SK-N-SH (cell line): Measurements from ENCODE around the gene LINC00237. TPM values are rescaled to one million over a fixed set of nuclear protein-coding genes. Genes with fewer than 3 reads are reported as not detected.

ENCODE experiments used
- CTCF ChIA-PET: fragments of 300-600, 350-600 bp; formaldehyde crosslinking; extraction: SDS; loops from one replicate; lab custom pipeline; 2021; lab: Yijun Ruan, JAX
- POLR2A ChIA-PET: fragments of 350-600 bp; sonication (Branson Sonifier 250); formaldehyde crosslinking; extraction: SDS; loops from one replicate; lab custom pipeline; 2020; ENCODE audit warnings: antibody characterized with exemption, inconsistent platforms; lab: Yijun Ruan, JAX
- DNase-seq: peaks from one replicate; pipeline ENCODE4 v3.0.0; 2012
- H2AFZ ChIP-seq: fragments of 200-600 bp; sonication (generic); 2 replicates; pipeline ENCODE4 v1.8.1; 2016; ENCODE audit warnings: antibody characterized with exemption, mild to moderate bottlenecking, low read depth
- H3F3A ChIP-seq: fragments of 200-600 bp; sonication (generic); replicated peaks from 2 replicates; pipeline ENCODE3; 2016; ENCODE audit warnings: antibody characterized with exemption, mild to moderate bottlenecking; ENCODE audit not compliant: insufficient read depth
- H3K27ac ChIP-seq, 2 experiments: fragments of 200-500 bp in 1 of 2; fragments of 200-600 bp in 1 of 2; sonication (Bioruptor generic) in 1 of 2; sonication (generic), shearing (Covaris generic) in 1 of 2; 2 replicates each; pipeline versions ENCODE4 v1.5.1 to v1.6.1; 2014 to 2016; ENCODE audit warnings: low read depth in 2 of 2, inconsistent platforms in 1 of 2, low read length in 1 of 2, mild to moderate bottlenecking in 1 of 2, mixed read lengths in 1 of 2
- H3K27me3 ChIP-seq: fragments of 200-600 bp; sonication (generic), shearing (Covaris generic); 2 replicates; pipeline ENCODE4 v1.6.1; 2016; ENCODE audit warnings: mixed run types; ENCODE audit not compliant: insufficient read depth
- H3K36me3 ChIP-seq, 2 experiments: fragments of 200-500 bp in 1 of 2; fragments of 200-600 bp in 1 of 2; sonication (Bioruptor generic) in 1 of 2; sonication (generic) in 1 of 2; replicated peaks in 1 of 2; 2 replicates each; pipeline versions ENCODE3 to v1.5.1; 2014 to 2016; ENCODE audit warnings: low read length in 1 of 2, mild to moderate bottlenecking in 1 of 2; ENCODE audit not compliant: insufficient read depth in 2 of 2, control insufficient read depth in 1 of 2
- H3K4me1 ChIP-seq, 2 experiments: fragments of 200-500 bp in 1 of 2; fragments of 200-600 bp in 1 of 2; sonication (Bioruptor generic) in 1 of 2; sonication (generic), shearing (Covaris generic) in 1 of 2; 2 replicates each; pipeline versions ENCODE4 v1.5.1 to v1.6.1; 2014 to 2016; ENCODE audit warnings: low read depth in 1 of 2, low read length in 1 of 2, mixed run types in 1 of 2; ENCODE audit not compliant: insufficient read depth in 2 of 2, control insufficient read depth in 1 of 2
- H3K4me2 ChIP-seq: fragments of 200-600 bp; sonication (generic), shearing (Covaris generic); 2 replicates; pipeline ENCODE4 v1.6.1; 2017; ENCODE audit warnings: mixed run types
- H3K4me3 ChIP-seq, 2 experiments: fragments of 200-500 bp in 1 of 2; fragments of 200-600 bp in 1 of 2; sonication (Bioruptor generic) in 1 of 2; sonication (generic), shearing (Covaris generic) in 1 of 2; 2 replicates each; pipeline versions ENCODE4 v1.5.1 to v1.8.1; 2014 to 2016; ENCODE audit warnings: low read depth in 2 of 2, inconsistent platforms in 1 of 2, low read length in 1 of 2, mild to moderate bottlenecking in 1 of 2, mixed read lengths in 1 of 2, moderate library complexity in 1 of 2
- H3K79me2 ChIP-seq: fragments of 200-600 bp; sonication (generic); 2 replicates; pipeline ENCODE4 v1.8.1; 2017; ENCODE audit warnings: mild to moderate bottlenecking; ENCODE audit not compliant: insufficient read depth
- H3K9ac ChIP-seq: fragments of 200-600 bp; sonication (generic); 2 replicates; pipeline ENCODE4 v1.6.1; 2017; ENCODE audit warnings: mixed run types
- H3K9me2 ChIP-seq: fragments of 200-600 bp; sonication (generic); 2 replicates; pipeline ENCODE4 v1.6.1; 2017; ENCODE audit warnings: mixed run types
- H3K9me3 ChIP-seq: fragments of 200-600 bp; sonication (generic); 2 replicates; pipeline ENCODE4 v1.6.1; 2017; ENCODE audit warnings: mixed run types, mild to moderate bottlenecking, moderate library complexity
- H4K20me1 ChIP-seq: fragments of 200-600 bp; sonication (generic); 2 replicates; pipeline ENCODE4 v1.6.1; 2017; ENCODE audit warnings: mild to moderate bottlenecking, mixed run types; ENCODE audit not compliant: insufficient read depth
- CHD2 ChIP-seq: fragments of 150-350 bp; IDR thresholded peaks from 2 replicates; pipeline ENCODE4 v1.6.1; 2018; ENCODE audit warnings: low read length; ENCODE audit not compliant: partially characterized antibody
- CTCF ChIP-seq: fragments of 200-600 bp; sonication (generic); IDR thresholded peaks from 2 replicates; pipeline ENCODE4 v1.6.1; 2017; ENCODE audit warnings: antibody characterized with exemption, mild to moderate bottlenecking, moderate library complexity
- FOSL2 ChIP-seq: IDR thresholded peaks from 2 replicates; pipeline ENCODE4 v1.4.0; 2012; ENCODE audit warnings: low read depth, mild to moderate bottlenecking, moderate library complexity, borderline replicate concordance
- FOXJ3 ChIP-seq: sonication (generic); formaldehyde crosslinking; IDR thresholded peaks from 2 replicates; pipeline ENCODE4 v1.5.1; 2020; ENCODE audit warnings: mild to moderate bottlenecking, missing genetic modification reagents
- GABPA ChIP-seq: IDR thresholded peaks from 2 replicates; pipeline ENCODE4 v1.4.0; 2012; ENCODE audit warnings: low read depth, mild to moderate bottlenecking
- GATA2 ChIP-seq: sonication (generic); formaldehyde crosslinking; IDR thresholded peaks from 2 replicates; pipeline ENCODE4 v1.5.0; 2020; ENCODE audit warnings: mild to moderate bottlenecking, missing genetic modification reagents
- MAX ChIP-seq: IDR thresholded peaks from 2 replicates; pipeline ENCODE4 v1.4.0; 2012; ENCODE audit warnings: low read depth
- MXI1 ChIP-seq: IDR thresholded peaks from 2 replicates; pipeline ENCODE4 v1.6.1; 2012; ENCODE audit warnings: mild to moderate bottlenecking, low read depth, low read length, improper control_type of control experiment
- PBX3 ChIP-seq: IDR thresholded peaks from 2 replicates; pipeline ENCODE4; 2012
- RAD21 ChIP-seq: IDR thresholded peaks from 2 replicates; pipeline ENCODE4 v1.6.1; 2012; ENCODE audit warnings: mild to moderate bottlenecking, low read length
- REST ChIP-seq: IDR thresholded peaks from 2 replicates; pipeline ENCODE4 v1.6.1; 2012; ENCODE audit warnings: mild to moderate bottlenecking, low read depth, low read length, moderate library complexity
- RFX5 ChIP-seq: IDR thresholded peaks from 2 replicates; pipeline ENCODE4 v1.6.1; 2012; ENCODE audit warnings: mild to moderate bottlenecking, improper control_type of control experiment, low read length
- RXRA ChIP-seq: IDR thresholded peaks from 2 replicates; pipeline ENCODE4 v1.4.0; 2012; ENCODE audit warnings: low read depth, mild to moderate bottlenecking, borderline replicate concordance
- SIN3A ChIP-seq: IDR thresholded peaks from 2 replicates; pipeline ENCODE4 v1.6.1; 2012; ENCODE audit warnings: low read depth, mild to moderate bottlenecking, low read length, moderate library complexity, borderline replicate concordance
- SMC3 ChIP-seq: IDR thresholded peaks from 2 replicates; pipeline ENCODE4 v1.6.1; 2012; ENCODE audit warnings: low read depth, low read length, improper control_type of control experiment
- USF1 ChIP-seq: IDR thresholded peaks from 2 replicates; pipeline ENCODE4 v1.4.0; 2012; ENCODE audit warnings: low read depth, borderline replicate concordance
- YY1 ChIP-seq: IDR thresholded peaks from 2 replicates; pipeline ENCODE4 v1.4.0; 2012; ENCODE audit warnings: low read depth, mild to moderate bottlenecking
- WGBS: methylation state at CpG from one replicate; pipeline ENCODE4 v1.1.6; 2017; ENCODE audit warnings: low lambda C conversion rate; 5-methylcytosine and 5-hydroxymethylcytosine counted together
- polyA plus RNA-seq, 3 experiments: library from polyadenylated mRNA; depleted of rRNA; stranded (reverse); fragments of >200 nt; gene quantifications; 2 replicates each; pipeline ENCODE4 v1.2.3, GENCODE V29; 2012
- TF ChIP-seq, protein P1 (sequence below): fragments of 150-350 bp; IDR thresholded peaks from 2 replicates; pipeline ENCODE4 v1.6.1; 2016; ENCODE audit warnings: mild to moderate bottlenecking, low read depth, low read length
- TF ChIP-seq, protein P2 (sequence below): IDR thresholded peaks from 2 replicates; pipeline ENCODE4 v1.4.0; 2012; ENCODE audit warnings: low read depth, borderline replicate concordance

Gene LINC00237
- polyA plus RNA-seq, 1 of the 3 experiments (the other 2 are of a cell fraction), result not detected

DNA sequence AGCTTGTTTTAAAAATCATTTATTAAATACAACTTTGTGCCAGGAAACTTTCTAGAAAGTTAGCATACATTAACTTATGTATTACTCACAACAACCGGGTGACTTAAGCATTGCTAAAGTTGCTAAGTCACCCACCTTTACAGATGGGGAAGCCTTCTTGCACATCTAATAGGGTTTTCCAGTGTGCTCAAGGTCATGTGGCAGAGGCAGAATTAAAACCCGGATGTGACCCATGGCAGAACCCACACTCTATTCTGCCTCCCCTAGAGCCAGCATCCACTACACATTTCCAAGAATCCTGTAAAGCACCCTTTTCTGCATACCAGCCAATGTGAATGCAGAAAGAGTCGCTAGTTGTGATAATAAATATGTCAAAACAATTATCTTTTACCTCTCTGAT is 13.4 kb downstream of the LINC00237 start (continued):
- TF ChIP-seq PBX3 (no peak), REST (no peak), RXRA (no peak)

- no peak overlapping the region for H3K4me3 ChIP-seq
- H3K9me3 ChIP-seq, result no peaks in the 10 kb centered on the region
- no peaks in the 10 kb centered on the region for H3F3A ChIP-seq
- DNase-seq, result no peak
- no peak overlapping the region for H3K27ac ChIP-seq
- no peaks in the 10 kb centered on the region for H4K20me1 ChIP-seq
- ChIA-PET POLR2A (no interaction called here), CTCF (no interaction called here)
- no peaks in the 10 kb centered on the region for H3K9me2 ChIP-seq
- H3K36me3 ChIP-seq, result no peaks in the 10 kb centered on the region
- H3K4me1 ChIP-seq, result no peaks in the 10 kb centered on the region
- peaks cover 20% of the 10 kb centered on the region; the same call in 1 of the 2 replicates for H3K27me3 ChIP-seq
- WGBS, result 70% methylated on average over 11 of the region's 11 CpGs
- no peak overlapping the region for H3K9ac ChIP-seq
- no peak overlapping the region for H3K4me2 ChIP-seq
- H3K79me2 ChIP-seq, result no peaks in the 10 kb centered on the region
- H2AFZ ChIP-seq, result no peak overlapping the region
- TF ChIP-seq GABPA, result no peak
- TF ChIP-seq RAD21, result no peak
- no peak for TF ChIP-seq SMC3
- no peak for TF ChIP-seq FOSL2
- no peak for TF ChIP-seq MAX
- no peak for TF ChIP-seq FOXJ3 (CRISPR knock-in tag)
- TF ChIP-seq MXI1, result no peak
- TF ChIP-seq CTCF, result no peak
- TF ChIP-seq, protein P1, sequence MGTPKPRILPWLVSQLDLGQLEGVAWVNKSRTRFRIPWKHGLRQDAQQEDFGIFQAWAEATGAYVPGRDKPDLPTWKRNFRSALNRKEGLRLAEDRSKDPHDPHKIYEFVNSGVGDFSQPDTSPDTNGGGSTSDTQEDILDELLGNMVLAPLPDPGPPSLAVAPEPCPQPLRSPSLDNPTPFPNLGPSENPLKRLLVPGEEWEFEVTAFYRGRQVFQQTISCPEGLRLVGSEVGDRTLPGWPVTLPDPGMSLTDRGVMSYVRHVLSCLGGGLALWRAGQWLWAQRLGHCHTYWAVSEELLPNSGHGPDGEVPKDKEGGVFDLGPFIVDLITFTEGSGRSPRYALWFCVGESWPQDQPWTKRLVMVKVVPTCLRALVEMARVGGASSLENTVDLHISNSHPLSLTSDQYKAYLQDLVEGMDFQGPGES, result no peak
- TF ChIP-seq USF1, result no peak
- no peak for TF ChIP-seq GATA2 (CRISPR knock-in tag)
- TF ChIP-seq PBX3, result no peak
- TF ChIP-seq, protein P2, sequence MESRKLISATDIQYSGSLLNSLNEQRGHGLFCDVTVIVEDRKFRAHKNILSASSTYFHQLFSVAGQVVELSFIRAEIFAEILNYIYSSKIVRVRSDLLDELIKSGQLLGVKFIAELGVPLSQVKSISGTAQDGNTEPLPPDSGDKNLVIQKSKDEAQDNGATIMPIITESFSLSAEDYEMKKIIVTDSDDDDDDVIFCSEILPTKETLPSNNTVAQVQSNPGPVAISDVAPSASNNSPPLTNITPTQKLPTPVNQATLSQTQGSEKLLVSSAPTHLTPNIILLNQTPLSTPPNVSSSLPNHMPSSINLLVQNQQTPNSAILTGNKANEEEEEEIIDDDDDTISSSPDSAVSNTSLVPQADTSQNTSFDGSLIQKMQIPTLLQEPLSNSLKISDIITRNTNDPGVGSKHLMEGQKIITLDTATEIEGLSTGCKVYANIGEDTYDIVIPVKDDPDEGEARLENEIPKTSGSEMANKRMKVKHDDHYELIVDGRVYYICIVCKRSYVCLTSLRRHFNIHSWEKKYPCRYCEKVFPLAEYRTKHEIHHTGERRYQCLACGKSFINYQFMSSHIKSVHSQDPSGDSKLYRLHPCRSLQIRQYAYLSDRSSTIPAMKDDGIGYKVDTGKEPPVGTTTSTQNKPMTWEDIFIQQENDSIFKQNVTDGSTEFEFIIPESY, result no peak
- no peak for TF ChIP-seq RXRA
- TF ChIP-seq SIN3A, result no peak
- no peak for TF ChIP-seq RFX5
- no peak for TF ChIP-seq CHD2
- TF ChIP-seq YY1, result no peak
Observed at GRCh38 chr20:21090721-21091120, 15.4 kb downstream of the LINC00237 start.
